ENCODE results near the gene TRIP12.

- no peak for TF ChIP-seq CTCF (IDR thresholded peaks at IDR 0.05)
- no peak for TF ChIP-seq POLR2AphosphoS5 (IDR thresholded peaks at IDR 0.05)
Measured at GRCh38 chr2:229873123-229873581, 48.7 kb downstream of the TRIP12 start.

Data from prostate gland (tissue), 2 donors.